HepG2 (cell line): ENCODE data around the gene ATP9A. TPM values are rescaled to one million over a fixed set of nuclear protein-coding genes. Genes with fewer than 3 reads are reported as not detected.

Source experiments
- AHR ChIP-seq: IDR thresholded peaks from 2 replicates; pipeline ENCODE4 v1.6.1; 2018; ENCODE audit warnings: missing genetic modification reagents, missing compliant biosample characterization
- CBFB ChIP-seq: sonication (generic); formaldehyde crosslinking; IDR thresholded peaks from 2 replicates; pipeline ENCODE4 v1.4.0; 2020; ENCODE audit warnings: missing genetic modification reagents
- CSRNP2 ChIP-seq: sonication (generic); formaldehyde crosslinking; conservative IDR thresholded peaks from 2 replicates; pipeline ENCODE4 v1.8.0; 2022; ENCODE audit warnings: low read depth, missing genetic modification reagents
- ETV6 ChIP-seq: sonication (generic); formaldehyde crosslinking; conservative IDR thresholded peaks from 2 replicates; pipeline ENCODE4 v1.4.0; 2020; ENCODE audit warnings: missing genetic modification reagents
- FLYWCH1 ChIP-seq: sonication (generic); formaldehyde crosslinking; IDR thresholded peaks from 2 replicates; pipeline ENCODE4 v1.8.1; 2023; ENCODE audit warnings: mild to moderate bottlenecking, missing genetic modification reagents
- FOXC1 ChIP-seq: sonication (generic); formaldehyde crosslinking; IDR thresholded peaks from 2 replicates; pipeline ENCODE4 v1.8.0; 2022; ENCODE audit warnings: mild to moderate bottlenecking, missing genetic modification reagents, borderline replicate concordance
- FOXK1 ChIP-seq: sonication (generic); formaldehyde crosslinking; IDR thresholded peaks from 2 replicates; pipeline ENCODE4 v1.4.0; 2020; ENCODE audit warnings: low read depth, missing genetic modification reagents, borderline replicate concordance
- FOXP1 ChIP-seq, 2 experiments: fragments of 450-650 bp in 1 of 2; IDR thresholded peaks; 2 replicates each; pipeline ENCODE4 v1.6.1; 2017 to 2018; ENCODE audit warnings: antibody characterized with exemption in 1 of 2
- GABPA ChIP-seq, 2 experiments: IDR thresholded peaks; 2 replicates each; pipeline ENCODE4 v1.6.1; 2011 to 2016; ENCODE audit warnings: low read depth in 2 of 2, low read length in 1 of 2, missing biosample characterization in 1 of 2, missing genetic modification characterization in 1 of 2
- GATAD2A ChIP-seq: IDR thresholded peaks from 2 replicates; pipeline ENCODE4 v1.6.1; 2016
- MIXL1 ChIP-seq: IDR thresholded peaks from 2 replicates; pipeline ENCODE4 v1.6.1; 2016
- PLRG1 ChIP-seq: fragments of 450-650 bp; conservative IDR thresholded peaks from 2 replicates; pipeline ENCODE4 v1.6.1; 2016
- SNAI1 ChIP-seq: sonication (generic); formaldehyde crosslinking; IDR thresholded peaks from 2 replicates; pipeline ENCODE4 v1.5.0; 2020; ENCODE audit warnings: mild to moderate bottlenecking, missing genetic modification reagents, borderline replicate concordance
- SUZ12 ChIP-seq: fragments of 150-350 bp; IDR thresholded peaks from 2 replicates; pipeline ENCODE4 v1.6.1; 2014; ENCODE audit warnings: low read depth, low read length
- TBX2 ChIP-seq: sonication (generic); formaldehyde crosslinking; IDR thresholded peaks from 2 replicates; pipeline ENCODE4 v1.5.0; 2020; ENCODE audit warnings: missing genetic modification reagents, mild to moderate bottlenecking, borderline replicate concordance
- ZEB1 ChIP-seq: IDR thresholded peaks from 2 replicates; pipeline ENCODE4 v1.6.1; 2012; ENCODE audit warnings: mild to moderate bottlenecking, low read depth, inconsistent platforms; ENCODE audit not compliant: insufficient replicate concordance
- ZFX ChIP-seq: sonication (generic); formaldehyde crosslinking; IDR thresholded peaks from 2 replicates; pipeline ENCODE4 v1.4.0; 2020; ENCODE audit warnings: mild to moderate bottlenecking, low read depth, missing genetic modification reagents, moderate library complexity
- ZIK1 ChIP-seq: sonication (generic); formaldehyde crosslinking; IDR thresholded peaks from 2 replicates; pipeline ENCODE4 v1.5.0; 2020; ENCODE audit warnings: mild to moderate bottlenecking, low read depth, missing genetic modification reagents, borderline replicate concordance
- ZNF10 ChIP-seq: sonication (generic); formaldehyde crosslinking; IDR thresholded peaks from 2 replicates; pipeline ENCODE4 v1.4.0; 2020; ENCODE audit warnings: mild to moderate bottlenecking, low read depth, missing genetic modification reagents, borderline replicate concordance
- ZNF101 ChIP-seq: sonication (generic); formaldehyde crosslinking; IDR thresholded peaks from 2 replicates; pipeline ENCODE4 v1.4.0; 2020; ENCODE audit warnings: mild to moderate bottlenecking, low read depth, missing genetic modification reagents, borderline replicate concordance
- ZNF18 ChIP-seq: sonication (generic); formaldehyde crosslinking; IDR thresholded peaks from 2 replicates; pipeline ENCODE4 v1.8.0; 2022; ENCODE audit warnings: mild to moderate bottlenecking, missing genetic modification reagents; ENCODE audit not compliant: insufficient replicate concordance
- ZNF207 ChIP-seq: fragments of 450-650 bp; IDR thresholded peaks from 2 replicates; pipeline ENCODE4 v1.6.1; 2016; ENCODE audit warnings: antibody characterized with exemption, borderline replicate concordance
- ZNF552 ChIP-seq: sonication (generic); formaldehyde crosslinking; IDR thresholded peaks from 2 replicates; pipeline ENCODE4 v1.9.0; 2022; ENCODE audit warnings: missing genetic modification reagents, mild to moderate bottlenecking, borderline replicate concordance
- ZNF605 ChIP-seq: sonication (generic); formaldehyde crosslinking; IDR thresholded peaks from 2 replicates; pipeline ENCODE4 v1.8.0; 2022; ENCODE audit warnings: mild to moderate bottlenecking, missing genetic modification reagents
- ZNF615 ChIP-seq: sonication (generic); formaldehyde crosslinking; IDR thresholded peaks from 2 replicates; pipeline ENCODE4 v1.5.0; 2020; ENCODE audit warnings: mild to moderate bottlenecking, missing genetic modification reagents, borderline replicate concordance
- ZNF672 ChIP-seq: sonication (generic); formaldehyde crosslinking; IDR thresholded peaks from 2 replicates; pipeline ENCODE4 v1.8.1; 2022; ENCODE audit warnings: missing genetic modification reagents
- ZNF747 ChIP-seq: sonication (generic); formaldehyde crosslinking; IDR thresholded peaks from 2 replicates; pipeline ENCODE4 v1.8.1; 2023; ENCODE audit warnings: missing genetic modification reagents, mild to moderate bottlenecking, borderline replicate concordance
- ZNF777 ChIP-seq: sonication (generic); formaldehyde crosslinking; IDR thresholded peaks from 2 replicates; pipeline ENCODE4 v1.4.0; 2020; ENCODE audit warnings: missing genetic modification reagents
- ZNF879 ChIP-seq: sonication (generic); formaldehyde crosslinking; IDR thresholded peaks from 2 replicates; pipeline ENCODE4 v1.8.1; 2023; ENCODE audit warnings: missing genetic modification reagents
- polyA plus RNA-seq, 8 experiments: library from polyadenylated mRNA; depleted of rRNA in 3 of 8; stranded (reverse) in 7 of 8; unstranded in 1 of 8; fragments of >200 nt; fragmentation: Illumina TruSeq in 4 of 8; extraction: Trizol in 4 of 8; gene quantifications; 2 replicates each; pipeline versions ENCODE4 v1.2.1 to v1.2.3, GENCODE V29; 2011 to 2016; ENCODE audit warnings: low read depth in 4 of 8, missing spikeins in 1 of 8, mixed read lengths in 1 of 8; ENCODE audit not compliant: insufficient read depth in 1 of 8
- total RNA-seq, 5 experiments: library from RNA; depleted of rRNA; stranded (reverse); fragments of >200 nt; fragmentation: Illumina TruSeq; extraction: Trizol; gene quantifications; 2 replicates each; pipeline ENCODE4 v1.2.3, GENCODE V29; 2016; ENCODE audit warnings: low read depth in 1 of 5

Gene ATP9A
- total and polyA plus RNA-seq, 2 of the 13 experiments (the other 11 are each of a cell fraction or from before 2014, with no cell fraction given) = 11.8 to 18.5 TPM

- no peak for TF ChIP-seq ZNF18 (CRISPR knock-in tag)
- no peak for TF ChIP-seq FOXK1 (CRISPR knock-in tag)
- no peak for TF ChIP-seq FLYWCH1 (CRISPR knock-in tag)
- no peak for TF ChIP-seq FOXC1 (CRISPR knock-in tag)
- TF ChIP-seq PLRG1 = no peak
- TF ChIP-seq SUZ12 = no peak
- peak; percentile 24; the same call in 1 of the 2 replicates for TF ChIP-seq TBX2 (CRISPR knock-in tag)
- no peak for TF ChIP-seq ZEB1
- no peak for TF ChIP-seq ZNF10 (CRISPR knock-in tag)
- TF ChIP-seq CBFB (CRISPR knock-in tag) = no peak
- no peak for TF ChIP-seq FOXP1 (IDR thresholded peaks at IDR 0.05)
- TF ChIP-seq FOXP1 (CRISPR knock-in tag; IDR thresholded peaks at IDR 0.05) = no peak
- TF ChIP-seq GATAD2A = peak; percentile 40; the same call in 1 of the 2 replicates
- TF ChIP-seq ZNF605 (CRISPR knock-in tag) = no peak; the same call in 1 of the 2 replicates
- no peak for TF ChIP-seq ZNF747 (CRISPR knock-in tag)
- no peak for TF ChIP-seq ZNF777 (CRISPR knock-in tag)
- TF ChIP-seq ZNF207 = no peak
- TF ChIP-seq CSRNP2 (CRISPR knock-in tag) = 0 out of 2 replicates have a peak, but pooled peaks have one; percentile 75
- TF ChIP-seq ZNF672 (CRISPR knock-in tag) = no peak
- TF ChIP-seq AHR (CRISPR knock-in tag) = no peak
- TF ChIP-seq ZNF615 (CRISPR knock-in tag) = no peak
- no peak for TF ChIP-seq ZNF101 (CRISPR knock-in tag)
- TF ChIP-seq ZNF879 (CRISPR knock-in tag) = no peak
- no peak for TF ChIP-seq ZNF552 (CRISPR knock-in tag)
- TF ChIP-seq GABPA (IDR thresholded peaks at IDR 0.05; ENCODE audit: low read depth, low read length) = no peak
- TF ChIP-seq GABPA (CRISPR knock-in tag; IDR thresholded peaks at IDR 0.05; ENCODE audit: low read depth) = no peak
- no peak for TF ChIP-seq MIXL1
- TF ChIP-seq ZFX (CRISPR knock-in tag) = no peak; the same call in 1 of the 2 replicates
- TF ChIP-seq ETV6 (CRISPR knock-in tag) = no peak
- TF ChIP-seq SNAI1 (CRISPR knock-in tag) = no peak
- TF ChIP-seq ZIK1 = no peak
Observed at GRCh38 chr20:51647674-51648570, 120.3 kb downstream of the ATP9A start (continued).
